Left lung (tissue), 10 donors: ENCODE measurements around the gene CCL11. TPM values are rescaled to one million over a fixed set of nuclear protein-coding genes. Genes with fewer than 3 reads are reported as not detected.

Source experiments
- ATAC-seq: fragments of 200-7000 bp; cut with Tn5 transposase; one replicate; pipeline ENCODE4 v1.9.1; 2020; ENCODE audit warnings: moderate library complexity
- DNase-seq, 4 donors: peaks; one replicate each; pipeline ENCODE4 v3.0.0-alpha.2; 2013 to 2020
- H3K27ac ChIP-seq, 2 donors: fragments of 200-600 bp; sonication (generic) in 1 of 2; one replicate each; pipeline versions ENCODE4 v1.5.0 to v1.8.0; 2020 to 2021
- H3K27me3 ChIP-seq, 2 donors: fragments of 200-600 bp; sonication (generic) in 1 of 2; one replicate each; pipeline versions ENCODE4 v1.5.0 to v1.8.0; 2020 to 2021
- H3K36me3 ChIP-seq, 2 donors: fragments of 200-600 bp; sonication (generic) in 1 of 2; one replicate each; pipeline versions ENCODE4 v1.5.0 to v1.8.0; 2020 to 2021
- H3K4me1 ChIP-seq, 2 donors: fragments of 200-600 bp; one replicate each; pipeline ENCODE4 v1.8.0; 2021
- H3K4me3 ChIP-seq, 2 donors: fragments of 200-600 bp; sonication (generic) in 1 of 2; one replicate each; pipeline versions ENCODE4 v1.5.0 to v1.8.0; 2020 to 2021; ENCODE audit warnings: mild to moderate bottlenecking in 1 of 2
- H3K9me3 ChIP-seq, 2 donors: fragments of 200-600 bp; sonication (generic) in 1 of 2; one replicate each; pipeline versions ENCODE4 v1.5.0 to v1.8.0; 2020 to 2021
- intact Hi-C, 2 donors: fragments of 100-400 bp; cut with DNase I; formaldehyde crosslinking; loops; one replicate each; pipeline versions ENCODE4 v1.11.2 to v1.14.2; 2022
- polyA plus RNA-seq, 6 donors: library from polyadenylated mRNA; unstranded; fragments of 120-200 nt; gene quantifications; one replicate each; pipeline ENCODE4 v1.2.1, GENCODE V29; 2013; ENCODE audit not compliant: insufficient read length in 6 of 6
- total RNA-seq, 2 donors: library from RNA; stranded (reverse); fragmentation: NEBNext Ultra II Directional; extraction: Animal tissue kit (Norgen Biotek cat#: 25700); gene quantifications; one replicate each; pipeline ENCODE4 v1.2.1, GENCODE V29; 2021
- TF ChIP-seq, protein P1 (sequence below), 2 donors: fragments of 200-600 bp; sonication (generic) in 1 of 2; IDR thresholded peaks; one replicate each; pipeline versions ENCODE4 v1.5.0 to v1.8.0; 2021; ENCODE audit warnings: antibody characterized with exemption in 2 of 2
- donor health status: DM: no; HTN: yes; CAD: no.
- donor health status: DM: no; HTN: no; CAD: no.

CCL11 gene
- total and polyA plus RNA-seq, 8 donors = 0.20 to 0.99 (median 0.39) TPM

DNA sequence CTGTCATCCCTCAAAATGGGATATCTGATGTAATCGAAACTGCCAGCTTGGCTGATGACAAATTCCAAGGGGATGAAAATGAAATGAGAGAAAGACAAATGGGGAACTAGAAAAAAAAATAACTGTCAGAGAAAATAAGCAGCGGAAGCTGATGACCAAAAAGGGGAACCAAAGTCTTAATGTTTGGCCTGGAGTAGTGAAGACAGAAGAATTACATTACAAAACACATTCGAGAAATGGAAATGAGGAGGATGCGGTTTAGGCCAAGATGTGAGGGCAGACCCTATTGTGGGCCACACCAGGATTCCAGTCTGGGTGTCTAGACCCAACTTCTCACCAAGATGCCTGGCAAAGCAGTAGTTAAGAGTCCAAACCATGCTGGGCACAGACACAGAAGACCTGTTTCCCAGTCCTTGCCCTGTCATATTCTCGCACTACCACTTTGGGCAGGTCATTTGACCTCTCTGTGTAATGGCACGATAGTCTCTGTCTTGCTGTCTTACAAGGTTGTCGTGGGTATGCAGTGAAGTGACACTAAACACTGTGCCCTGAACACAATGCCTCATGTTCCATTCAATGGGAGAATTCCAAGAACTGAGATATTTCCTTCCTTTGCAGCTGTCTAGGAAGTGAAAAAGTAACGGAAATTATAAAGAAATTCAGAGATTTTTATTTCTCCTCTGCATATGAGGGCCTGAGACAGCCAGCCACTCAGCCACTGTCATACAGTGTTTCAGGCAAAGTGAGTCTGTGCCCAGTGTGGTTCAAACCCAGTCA, 42.8 kb upstream of the CCL11 start:
- ATAC-seq = peak; percentile 41
- no peaks in the 10 kb centered on the region for H3K27me3 ChIP-seq
- intact Hi-C loops = no loop called here
- H3K4me3 ChIP-seq = no peak overlapping the region
- peaks cover 22 to 92% of the 10 kb centered on the region in 2 donors for H3K4me1 ChIP-seq
- H3K36me3 ChIP-seq = no peaks in the 10 kb centered on the region
- TF ChIP-seq, protein P1, sequence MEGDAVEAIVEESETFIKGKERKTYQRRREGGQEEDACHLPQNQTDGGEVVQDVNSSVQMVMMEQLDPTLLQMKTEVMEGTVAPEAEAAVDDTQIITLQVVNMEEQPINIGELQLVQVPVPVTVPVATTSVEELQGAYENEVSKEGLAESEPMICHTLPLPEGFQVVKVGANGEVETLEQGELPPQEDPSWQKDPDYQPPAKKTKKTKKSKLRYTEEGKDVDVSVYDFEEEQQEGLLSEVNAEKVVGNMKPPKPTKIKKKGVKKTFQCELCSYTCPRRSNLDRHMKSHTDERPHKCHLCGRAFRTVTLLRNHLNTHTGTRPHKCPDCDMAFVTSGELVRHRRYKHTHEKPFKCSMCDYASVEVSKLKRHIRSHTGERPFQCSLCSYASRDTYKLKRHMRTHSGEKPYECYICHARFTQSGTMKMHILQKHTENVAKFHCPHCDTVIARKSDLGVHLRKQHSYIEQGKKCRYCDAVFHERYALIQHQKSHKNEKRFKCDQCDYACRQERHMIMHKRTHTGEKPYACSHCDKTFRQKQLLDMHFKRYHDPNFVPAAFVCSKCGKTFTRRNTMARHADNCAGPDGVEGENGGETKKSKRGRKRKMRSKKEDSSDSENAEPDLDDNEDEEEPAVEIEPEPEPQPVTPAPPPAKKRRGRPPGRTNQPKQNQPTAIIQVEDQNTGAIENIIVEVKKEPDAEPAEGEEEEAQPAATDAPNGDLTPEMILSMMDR (IDR thresholded peaks at IDR 0.05) = no peak
- H3K27ac ChIP-seq = peak overlapping the region in 1 of 2 donors; percentile 96
- no peak for DNase-seq
- H3K9me3 ChIP-seq = no peaks in the 10 kb centered on the region

DNA sequence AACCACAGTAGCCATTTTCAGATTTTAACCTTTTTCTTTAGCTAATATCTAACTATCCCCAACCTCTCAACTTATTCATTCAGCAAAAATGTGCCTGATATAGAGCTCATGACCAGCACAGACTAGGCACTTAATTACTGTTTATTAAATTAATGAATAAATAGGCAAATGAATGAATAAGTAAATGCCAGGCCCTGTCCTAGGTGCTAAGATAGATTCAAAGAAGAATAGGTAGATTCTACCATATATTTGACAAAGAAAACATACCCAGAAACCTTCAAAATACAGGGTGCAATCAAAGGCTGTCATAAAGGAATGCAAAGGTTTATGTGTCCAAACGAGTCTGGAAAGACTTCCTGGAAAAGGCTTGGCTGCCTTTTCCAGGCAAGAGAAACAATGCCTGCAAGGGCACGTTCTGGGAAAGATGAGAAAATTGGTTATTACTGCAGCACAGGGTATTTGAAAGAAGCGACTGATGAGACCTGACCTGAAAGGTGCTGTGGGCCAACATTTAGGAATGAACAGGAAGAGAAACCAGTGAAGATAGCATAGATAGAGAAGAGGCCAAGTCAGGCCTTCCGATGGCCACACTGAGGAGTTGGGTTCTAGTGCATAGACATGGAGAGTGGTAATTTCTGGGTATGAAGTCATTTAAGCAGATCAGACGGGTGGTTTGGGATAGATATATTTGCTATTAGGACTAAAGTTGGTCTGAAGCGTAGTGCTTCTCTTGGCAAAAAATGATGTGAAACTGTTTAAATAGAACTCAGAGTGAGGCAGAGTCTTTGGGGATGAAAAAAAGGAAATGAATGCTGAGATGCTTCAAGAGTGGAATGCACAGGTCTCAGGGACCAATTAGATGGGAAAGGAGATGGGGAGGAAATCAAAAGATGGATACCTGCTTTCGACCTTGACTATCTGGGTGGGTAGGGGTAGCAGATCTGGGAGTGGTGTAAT, 41.9 kb upstream of the CCL11 start:
- H3K27ac ChIP-seq = peak overlapping the region in 1 of 2 donors; percentile 96
- ATAC-seq (no peak), DNase-seq (no peak)
- H3K4me1 ChIP-seq = peaks cover 17 to 92% of the 10 kb centered on the region in 2 donors
- no peaks in the 10 kb centered on the region for H3K9me3 ChIP-seq
- H3K36me3 ChIP-seq = no peaks in the 10 kb centered on the region
- intact Hi-C loops = no loop called here
- TF ChIP-seq, protein P1 (IDR thresholded peaks at IDR 0.05) = no peak
- no peak overlapping the region for H3K4me3 ChIP-seq
- no peaks in the 10 kb centered on the region for H3K27me3 ChIP-seq

DNA sequence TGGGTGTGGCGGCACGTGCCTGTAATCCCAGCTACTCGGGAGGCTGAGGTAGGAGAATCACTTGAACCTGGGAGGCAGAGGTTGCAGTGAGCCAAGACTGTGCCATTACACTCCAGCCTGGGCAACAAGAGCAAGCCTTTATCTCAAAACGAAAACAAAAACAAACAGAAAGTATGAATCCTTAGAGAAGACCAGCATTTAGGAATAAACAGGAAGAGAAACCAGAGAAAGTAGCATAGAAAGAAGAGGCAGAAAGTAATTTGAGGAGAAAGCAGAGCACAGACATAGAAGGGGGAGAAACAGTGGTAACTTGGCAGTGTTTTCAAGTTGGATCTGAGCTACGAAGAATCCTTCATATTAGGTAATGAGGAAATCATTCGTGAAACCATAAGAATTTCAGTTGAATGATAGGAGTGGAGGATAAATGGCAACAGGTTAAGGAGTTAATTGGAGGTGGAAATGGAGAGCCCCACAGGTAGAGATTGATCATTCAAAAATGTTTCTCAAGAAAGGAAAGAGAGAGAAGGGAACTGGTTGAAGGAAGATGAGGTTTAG, 40.1 kb upstream of the CCL11 start:
- H3K36me3 ChIP-seq = no peaks in the 10 kb centered on the region
- peak overlapping the region in 1 of 2 donors; percentile 96 for H3K27ac ChIP-seq
- H3K27me3 ChIP-seq = no peaks in the 10 kb centered on the region
- DNase-seq = no peak
- TF ChIP-seq, protein P1 (IDR thresholded peaks at IDR 0.05) = no peak
- intact Hi-C loops = no loop called here
- H3K9me3 ChIP-seq = no peaks in the 10 kb centered on the region
- H3K4me3 ChIP-seq = no peak overlapping the region
- peaks cover 27 to 97% of the 10 kb centered on the region in 2 donors for H3K4me1 ChIP-seq
- ATAC-seq = no peak

DNA sequence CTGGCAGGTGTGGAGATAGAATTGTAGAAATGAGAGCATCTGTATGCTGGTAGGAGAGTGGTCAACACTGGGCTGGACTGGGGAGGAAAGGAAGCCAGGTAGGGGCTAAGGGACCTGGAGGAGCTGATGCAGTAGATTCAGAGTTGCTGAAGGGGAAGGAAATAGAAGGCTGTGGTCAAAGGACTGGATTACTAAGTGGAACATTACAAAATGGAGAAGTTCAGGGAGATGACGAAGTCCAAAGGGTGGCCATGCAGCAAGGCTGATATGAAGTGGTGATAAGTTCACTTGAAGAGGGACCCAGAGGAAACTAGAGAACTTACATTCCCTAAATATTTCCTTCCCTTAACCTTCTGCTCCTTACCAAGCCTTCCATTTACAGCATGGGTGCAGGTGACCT, 39.1 kb upstream of the CCL11 start:
- TF ChIP-seq, protein P1 (IDR thresholded peaks at IDR 0.05) = no peak
- peak overlapping the region in 1 of 2 donors; percentile 96 for H3K27ac ChIP-seq
- no peaks in the 10 kb centered on the region for H3K27me3 ChIP-seq
- H3K9me3 ChIP-seq = no peaks in the 10 kb centered on the region
- no peaks in the 10 kb centered on the region for H3K36me3 ChIP-seq
- peak; percentile 13 for ATAC-seq
- DNase-seq = no peak
- intact Hi-C loops = no loop called here
- peaks cover 28 to 97% of the 10 kb centered on the region in 2 donors for H3K4me1 ChIP-seq
- no peak overlapping the region for H3K4me3 ChIP-seq
